ENCODE measurements around the gene CPSF4.

The CPSF4 gene

DNA sequence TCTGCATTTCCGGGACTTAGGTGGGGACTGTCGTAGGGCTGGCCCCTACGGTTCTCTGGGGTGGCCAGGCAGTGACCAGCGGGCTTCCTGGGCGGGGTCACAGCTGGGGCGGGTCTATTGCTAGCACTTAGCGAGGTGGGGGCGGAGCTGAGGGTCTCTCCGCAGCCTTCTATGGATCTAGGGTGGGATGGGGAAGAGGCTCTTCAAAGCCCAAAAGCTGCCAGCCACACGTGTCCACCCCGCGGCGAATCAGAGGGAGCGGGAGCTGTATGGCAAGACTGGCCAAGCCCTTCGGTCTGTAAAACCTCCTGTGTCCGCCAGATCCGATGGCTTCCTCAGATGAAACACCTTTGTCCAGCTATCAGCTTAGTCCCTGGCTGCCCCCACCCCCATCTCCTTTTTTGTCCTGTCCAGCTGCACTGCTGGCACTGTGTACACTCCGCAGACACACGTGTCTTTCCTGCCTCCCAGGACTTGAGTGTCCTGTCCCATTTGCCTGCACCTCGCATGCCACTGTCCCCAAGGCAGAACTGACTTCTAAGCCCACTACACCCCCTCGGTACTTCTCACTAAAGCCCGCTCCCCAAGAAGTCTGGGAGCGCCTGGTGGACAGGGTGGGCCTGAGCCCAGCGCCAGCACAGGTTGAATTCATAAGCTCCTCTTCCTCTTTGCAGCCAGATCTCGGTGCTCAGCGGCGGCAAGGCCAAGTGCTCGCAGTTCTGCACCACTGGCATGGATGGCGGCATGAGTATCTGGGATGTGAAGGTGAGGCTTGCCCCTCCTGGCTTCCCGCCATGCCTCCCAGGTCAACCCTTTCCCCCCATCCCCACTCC is 45.2 kb upstream of the CPSF4 start:
- Histone ChIP-seq H3K36me3 (ENCODE audit: control insufficient read depth, insufficient read depth, low read length) (peaks cover 68% of the 10 kb centered on the region), H3K4me3 (replicated peaks; ENCODE audit: low read depth, low read length) (no peak overlapping the region)

DNA sequence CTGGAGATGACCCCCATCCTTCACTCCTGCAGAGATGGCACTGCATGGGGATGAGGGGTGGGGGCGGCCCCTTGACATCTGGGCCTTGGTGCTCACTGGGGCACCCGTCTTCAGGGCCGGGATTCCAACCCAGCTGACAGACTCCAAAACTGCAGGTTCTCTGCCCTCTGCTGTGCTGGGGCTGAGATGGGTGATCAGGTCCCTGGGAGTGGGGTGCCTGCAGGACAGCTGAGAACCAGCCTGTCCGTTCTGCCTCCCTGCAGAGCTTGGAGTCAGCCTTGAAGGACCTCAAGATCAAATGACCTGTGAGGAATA is 44.6 kb upstream of the CPSF4 start:
- DNase-seq (ENCODE audit: extremely low read depth, insufficient read length): no peak
- TF ChIP-seq, protein P1, sequence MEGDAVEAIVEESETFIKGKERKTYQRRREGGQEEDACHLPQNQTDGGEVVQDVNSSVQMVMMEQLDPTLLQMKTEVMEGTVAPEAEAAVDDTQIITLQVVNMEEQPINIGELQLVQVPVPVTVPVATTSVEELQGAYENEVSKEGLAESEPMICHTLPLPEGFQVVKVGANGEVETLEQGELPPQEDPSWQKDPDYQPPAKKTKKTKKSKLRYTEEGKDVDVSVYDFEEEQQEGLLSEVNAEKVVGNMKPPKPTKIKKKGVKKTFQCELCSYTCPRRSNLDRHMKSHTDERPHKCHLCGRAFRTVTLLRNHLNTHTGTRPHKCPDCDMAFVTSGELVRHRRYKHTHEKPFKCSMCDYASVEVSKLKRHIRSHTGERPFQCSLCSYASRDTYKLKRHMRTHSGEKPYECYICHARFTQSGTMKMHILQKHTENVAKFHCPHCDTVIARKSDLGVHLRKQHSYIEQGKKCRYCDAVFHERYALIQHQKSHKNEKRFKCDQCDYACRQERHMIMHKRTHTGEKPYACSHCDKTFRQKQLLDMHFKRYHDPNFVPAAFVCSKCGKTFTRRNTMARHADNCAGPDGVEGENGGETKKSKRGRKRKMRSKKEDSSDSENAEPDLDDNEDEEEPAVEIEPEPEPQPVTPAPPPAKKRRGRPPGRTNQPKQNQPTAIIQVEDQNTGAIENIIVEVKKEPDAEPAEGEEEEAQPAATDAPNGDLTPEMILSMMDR (IDR thresholded peaks at IDR 0.05; ENCODE audit: insufficient read depth, low read length, poor library complexity, severe bottlenecking): no peak
- Histone ChIP-seq H3K27me3 (replicated peaks; ENCODE audit: control insufficient read depth, insufficient read depth, low read length) (no peaks in the 10 kb centered on the region), H3K4me3 (replicated peaks; ENCODE audit: low read depth, low read length) (no peak overlapping the region), H3K36me3 (ENCODE audit: control insufficient read depth, insufficient read depth, low read length) (peaks cover 72% of the 10 kb centered on the region)

More for the DNA sequence above, 45.2 kb upstream of the CPSF4 start:
- H3K27me3 ChIP-seq (replicated peaks; ENCODE audit: control insufficient read depth, insufficient read depth, low read length): no peaks in the 10 kb centered on the region
- DNase-seq (ENCODE audit: extremely low read depth, insufficient read length): no peak
- TF ChIP-seq, protein P1 (IDR thresholded peaks at IDR 0.05; ENCODE audit: insufficient read depth, low read length, poor library complexity, severe bottlenecking): no peak

DNA sequence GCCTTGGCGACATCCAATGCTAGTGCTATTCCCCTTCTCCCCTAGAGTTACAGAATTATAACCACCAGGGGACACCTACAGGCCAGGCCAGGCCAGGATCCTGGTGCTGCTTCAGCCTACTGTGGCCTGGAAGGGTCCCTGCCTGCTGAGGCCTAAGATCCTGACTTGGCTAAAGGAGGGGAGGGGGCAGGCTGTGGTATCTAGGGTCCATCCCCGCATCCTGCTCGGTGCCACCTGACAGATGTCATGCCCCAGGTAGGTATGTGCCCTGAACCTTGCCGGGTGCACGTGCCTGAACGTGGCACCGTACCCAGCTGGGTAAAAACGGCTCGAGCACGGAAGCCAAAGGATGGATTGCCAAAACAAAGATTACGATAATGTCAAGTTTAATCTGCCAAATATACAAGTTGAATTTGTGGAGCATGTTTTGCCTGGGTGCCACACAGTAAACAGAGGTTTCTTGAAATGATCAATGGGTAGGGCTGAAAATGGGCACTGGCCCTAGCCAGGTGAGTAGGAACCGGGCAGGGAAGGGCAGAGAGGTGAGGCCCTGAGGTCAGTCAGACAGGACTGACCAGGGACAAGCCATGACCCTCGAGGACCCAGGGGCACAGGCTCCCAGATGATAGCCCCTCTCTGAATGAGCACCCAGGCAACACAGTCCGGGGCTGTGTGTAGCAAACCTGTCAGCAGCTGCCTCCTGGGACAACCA is 43.0 kb upstream of the CPSF4 start:
- no peaks in the 10 kb centered on the region for H3K27me3 ChIP-seq (replicated peaks; ENCODE audit: control insufficient read depth, insufficient read depth, low read length)
- no peak for DNase-seq (ENCODE audit: extremely low read depth, insufficient read length)
- H3K4me3 ChIP-seq (replicated peaks; ENCODE audit: low read depth, low read length): no peak overlapping the region
- peaks cover 73% of the 10 kb centered on the region for H3K36me3 ChIP-seq (ENCODE audit: control insufficient read depth, insufficient read depth, low read length)
- TF ChIP-seq, protein P1 (IDR thresholded peaks at IDR 0.05; ENCODE audit: insufficient read depth, low read length, poor library complexity, severe bottlenecking): no peak

DNA sequence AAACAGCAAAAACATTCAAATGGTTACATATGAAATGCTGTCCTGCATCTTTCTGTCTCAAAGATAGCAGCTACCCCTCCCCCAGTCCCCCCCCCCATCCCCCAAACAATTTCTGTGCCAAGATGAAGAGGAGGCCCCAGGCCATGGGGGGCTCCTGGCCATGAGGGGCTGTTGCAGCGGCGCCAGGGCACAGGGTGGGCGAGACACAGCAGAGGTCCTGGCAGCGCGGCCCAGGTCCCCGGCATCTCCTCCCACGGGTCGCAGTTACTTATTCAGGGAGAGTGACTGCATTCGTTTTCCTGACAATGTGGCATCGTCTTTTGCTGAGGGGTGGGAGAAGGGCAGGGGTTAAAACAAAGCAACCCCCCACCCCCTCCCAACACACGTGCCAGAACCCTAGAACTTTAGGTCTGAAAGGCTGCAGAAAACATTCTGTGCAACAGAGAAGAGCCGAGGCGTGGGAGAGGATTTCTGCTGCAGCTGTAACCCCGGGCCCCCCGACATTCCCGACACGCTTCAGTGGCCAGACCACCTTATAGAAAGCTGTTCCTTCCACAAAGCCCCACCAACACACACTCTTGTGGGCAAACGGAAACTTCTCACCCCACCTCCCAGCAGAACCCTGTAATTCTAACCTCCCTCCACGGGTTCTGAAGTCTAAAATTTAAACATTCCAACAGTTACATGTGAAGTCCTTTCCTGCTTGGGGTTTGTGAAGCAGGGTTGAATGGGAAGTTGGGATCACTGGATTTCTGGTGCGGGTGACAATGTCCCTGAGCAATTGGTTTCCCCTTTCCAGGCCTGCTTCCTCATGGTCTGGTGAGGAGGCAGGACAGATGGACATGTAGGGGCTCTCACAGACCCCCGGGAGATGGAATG is 42.1 kb upstream of the CPSF4 start:
- no peak for DNase-seq (ENCODE audit: extremely low read depth, insufficient read length)
- Histone ChIP-seq H3K4me3 (replicated peaks; ENCODE audit: low read depth, low read length) (no peak overlapping the region), H3K27me3 (replicated peaks; ENCODE audit: control insufficient read depth, insufficient read depth, low read length) (no peaks in the 10 kb centered on the region), H3K36me3 (ENCODE audit: control insufficient read depth, insufficient read depth, low read length) (peaks cover 69% of the 10 kb centered on the region)
- TF ChIP-seq, protein P1 (IDR thresholded peaks at IDR 0.05; ENCODE audit: insufficient read depth, low read length, poor library complexity, severe bottlenecking): no peak

DNA sequence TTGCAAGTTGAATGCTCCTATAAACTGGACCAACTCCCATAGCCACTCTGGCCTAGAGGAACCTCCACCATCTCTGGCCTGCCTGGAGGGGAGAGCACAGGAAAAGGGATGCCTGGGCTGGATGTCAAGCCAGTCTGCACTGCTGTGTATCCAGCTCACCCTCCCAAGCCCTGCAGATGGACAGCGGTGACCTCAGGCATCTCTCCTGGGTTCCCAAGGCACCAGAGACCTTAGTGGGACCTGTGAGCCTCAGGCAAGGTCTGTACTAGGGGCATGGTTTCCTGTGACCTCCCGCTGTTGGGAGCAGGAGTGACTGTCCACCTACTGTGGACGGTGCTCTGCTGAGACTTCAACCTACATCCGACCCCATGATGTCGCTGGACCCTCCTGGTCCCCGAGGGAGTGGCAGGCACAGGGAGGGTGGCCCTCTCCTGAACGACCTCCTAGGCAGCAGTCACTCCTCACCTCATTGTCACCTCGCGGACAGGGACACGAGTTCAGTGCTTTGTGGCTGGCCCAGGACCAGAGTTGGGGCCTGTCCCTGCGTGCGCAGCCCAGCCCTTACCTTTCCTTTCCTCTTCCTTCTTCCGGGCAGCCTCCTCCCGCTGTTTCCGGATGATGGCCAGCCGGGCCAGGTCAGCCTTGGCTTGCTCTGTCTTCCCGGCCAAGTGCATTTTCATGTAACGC is 41.3 kb upstream of the CPSF4 start:
- no peaks in the 10 kb centered on the region for H3K27me3 ChIP-seq (replicated peaks; ENCODE audit: control insufficient read depth, insufficient read depth, low read length)
- no peak for DNase-seq (ENCODE audit: extremely low read depth, insufficient read length)
- TF ChIP-seq, protein P1 (IDR thresholded peaks at IDR 0.05; ENCODE audit: insufficient read depth, low read length, poor library complexity, severe bottlenecking): no peak
- peaks cover 64% of the 10 kb centered on the region for H3K36me3 ChIP-seq (ENCODE audit: control insufficient read depth, insufficient read depth, low read length)
- no peak overlapping the region for H3K4me3 ChIP-seq (replicated peaks; ENCODE audit: low read depth, low read length)

Data from GM06990 (cell line).